Measurements from ENCODE around the gene BBOF1. TPM values are rescaled to one million over a fixed set of nuclear protein-coding genes. Genes with fewer than 3 reads are reported as not detected.

BBOF1 gene
- total and polyA plus RNA-seq, 2 of the 4 experiments (the other 2 are of a cell fraction) = 1.6 TPM

- Histone ChIP-seq H3K27ac (ENCODE audit: insufficient read depth, low read length) (no peak overlapping the region), H4K91ac (ENCODE audit: insufficient read depth, low read depth, low read length) (0 out of 2 replicates have a peak overlapping the region, but pooled peaks have one; percentile 29), H4K5ac (ENCODE audit: low read depth, low read length) (no peak overlapping the region), H3K4ac (ENCODE audit: low read depth, low read length) (no peak overlapping the region), H2AK5ac (ENCODE audit: low read depth, low read length) (peak overlapping the region; percentile 20; the same call in 1 of the 2 replicates), H3K36me3 (ENCODE audit: control insufficient read depth, insufficient read depth, low read length) (peaks cover 3% of the 10 kb centered on the region; the same call in 1 of the 2 replicates), H4K8ac (ENCODE audit: low read depth in 2 of 2, low read length in 2 of 2) (no peak overlapping the region; a peak in 1 of 4 replicates), H3K27me3 (ENCODE audit: control insufficient read depth, insufficient read depth, low read length) (no peaks in the 10 kb centered on the region), H3K18ac (ENCODE audit: low read depth, low read length) (no peak overlapping the region), H2AFZ (replicated peaks; ENCODE audit: low read length, poor library complexity) (no peak overlapping the region), H3K14ac (replicated peaks; ENCODE audit: low read depth, low read length) (no peak overlapping the region), H3K9me1 (ENCODE audit: insufficient read depth, low read length) (no peaks in the 10 kb centered on the region), H3K9ac (ENCODE audit: low read depth, low read length) (no peak overlapping the region), H3K4me1 (ENCODE audit: control insufficient read depth, insufficient read depth, low read length) (peaks cover 19% of the 10 kb centered on the region), H3K23ac (ENCODE audit: low read depth, low read length) (no peak overlapping the region), H2BK20ac (ENCODE audit: low read depth, low read length) (no peak overlapping the region), H3K4me2 (ENCODE audit: low read depth, low read length) (no peak overlapping the region), H4K20me1 (ENCODE audit: insufficient read depth, low read length) (0 out of 2 replicates have a peak, but pooled peaks cover 4% of the 10 kb centered on the region), H2BK120ac (ENCODE audit: low read depth, low read length) (no peak overlapping the region), H3K9me3 (ENCODE audit: control insufficient read depth, insufficient read depth, low read length) (no peaks in the 10 kb centered on the region), H3K4me3 (ENCODE audit: insufficient read depth, low read depth, low read length) (no peak overlapping the region), H2BK15ac (ENCODE audit: low read depth, low read length) (no peak overlapping the region; the same call in 2 of the 3 replicates), H2BK5ac (ENCODE audit: low read depth, low read length, poor library complexity, severe bottlenecking) (no peak overlapping the region), H2AK9ac (replicated peaks; ENCODE audit: low read depth, low read length, poor library complexity) (no peak overlapping the region), H3K56ac (ENCODE audit: extremely low read depth, insufficient read depth, low read length) (no peak overlapping the region), H3K79me1 (ENCODE audit: low read depth in 1 of 2, low read length in 2 of 2) (no peaks in the 10 kb centered on the region)
- DNase-seq (peak; percentile 4), ATAC-seq (ENCODE audit: low read depth) (no peak)
- in situ Hi-C loops (cut with MboI; ENCODE audit: low sequenced_read_pairs) (no loop called here), intact Hi-C loops (cut with micrococcal nuclease) (no loop called here), dilution Hi-C loops (cut with HindIII; ENCODE audit: low sequenced_read_pairs, unreplicated experiment) (no loop called here)
- CTCF ChIA-PET = interaction anchor here (0.6 kb wide), 1 partner anchor 23 kb away, joined by 3 read pairs; no protein-coding TSS in a partner anchor
- POLR2A ChIA-PET (ENCODE audit: unreplicated experiment) = no interaction called here
- TF ChIP-seq MAZ (IDR thresholded peaks at IDR 0.05; ENCODE audit: borderline replicate concordance, low read depth, low read length) (no peak), RCOR1 (IDR thresholded peaks at IDR 0.05; ENCODE audit: insufficient replicate concordance, low read length) (no peak), RFX5 (IDR thresholded peaks at IDR 0.05; ENCODE audit: low read depth, low read length) (no peak), BHLHE40 (IDR thresholded peaks at IDR 0.05; ENCODE audit: low read depth, low read length) (no peak), CHD1 (IDR thresholded peaks at IDR 0.05; ENCODE audit: low read depth, low read length) (no peak)
- BruUV-seq (replicated peaks) = no TSS peak
Observed at GRCh38 chr14:74064426-74064825, 45.3 kb downstream of the BBOF1 start.
